ENCODE results near the gene TRO.

The TRO gene, protein sequence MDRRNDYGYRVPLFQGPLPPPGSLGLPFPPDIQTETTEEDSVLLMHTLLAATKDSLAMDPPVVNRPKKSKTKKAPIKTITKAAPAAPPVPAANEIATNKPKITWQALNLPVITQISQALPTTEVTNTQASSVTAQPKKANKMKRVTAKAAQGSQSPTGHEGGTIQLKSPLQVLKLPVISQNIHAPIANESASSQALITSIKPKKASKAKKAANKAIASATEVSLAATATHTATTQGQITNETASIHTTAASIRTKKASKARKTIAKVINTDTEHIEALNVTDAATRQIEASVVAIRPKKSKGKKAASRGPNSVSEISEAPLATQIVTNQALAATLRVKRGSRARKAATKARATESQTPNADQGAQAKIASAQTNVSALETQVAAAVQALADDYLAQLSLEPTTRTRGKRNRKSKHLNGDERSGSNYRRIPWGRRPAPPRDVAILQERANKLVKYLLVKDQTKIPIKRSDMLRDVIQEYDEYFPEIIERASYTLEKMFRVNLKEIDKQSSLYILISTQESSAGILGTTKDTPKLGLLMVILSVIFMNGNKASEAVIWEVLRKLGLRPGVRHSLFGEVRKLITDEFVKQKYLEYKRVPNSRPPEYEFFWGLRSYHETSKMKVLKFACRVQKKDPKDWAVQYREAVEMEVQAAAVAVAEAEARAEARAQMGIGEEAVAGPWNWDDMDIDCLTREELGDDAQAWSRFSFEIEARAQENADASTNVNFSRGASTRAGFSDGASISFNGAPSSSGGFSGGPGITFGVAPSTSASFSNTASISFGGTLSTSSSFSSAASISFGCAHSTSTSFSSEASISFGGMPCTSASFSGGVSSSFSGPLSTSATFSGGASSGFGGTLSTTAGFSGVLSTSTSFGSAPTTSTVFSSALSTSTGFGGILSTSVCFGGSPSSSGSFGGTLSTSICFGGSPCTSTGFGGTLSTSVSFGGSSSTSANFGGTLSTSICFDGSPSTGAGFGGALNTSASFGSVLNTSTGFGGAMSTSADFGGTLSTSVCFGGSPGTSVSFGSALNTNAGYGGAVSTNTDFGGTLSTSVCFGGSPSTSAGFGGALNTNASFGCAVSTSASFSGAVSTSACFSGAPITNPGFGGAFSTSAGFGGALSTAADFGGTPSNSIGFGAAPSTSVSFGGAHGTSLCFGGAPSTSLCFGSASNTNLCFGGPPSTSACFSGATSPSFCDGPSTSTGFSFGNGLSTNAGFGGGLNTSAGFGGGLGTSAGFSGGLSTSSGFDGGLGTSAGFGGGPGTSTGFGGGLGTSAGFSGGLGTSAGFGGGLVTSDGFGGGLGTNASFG (N-terminal part only)

GRCh38 chrX:54920610-54921426 is at the start of gene TRO:
Gene TRO, plus strand, starts transcription at chrX:54920824. Its CDS starts 1,423 bp downstream, at chrX:54922247.
- no peak for DNase-seq (ENCODE audit: low read depth)

DNA sequence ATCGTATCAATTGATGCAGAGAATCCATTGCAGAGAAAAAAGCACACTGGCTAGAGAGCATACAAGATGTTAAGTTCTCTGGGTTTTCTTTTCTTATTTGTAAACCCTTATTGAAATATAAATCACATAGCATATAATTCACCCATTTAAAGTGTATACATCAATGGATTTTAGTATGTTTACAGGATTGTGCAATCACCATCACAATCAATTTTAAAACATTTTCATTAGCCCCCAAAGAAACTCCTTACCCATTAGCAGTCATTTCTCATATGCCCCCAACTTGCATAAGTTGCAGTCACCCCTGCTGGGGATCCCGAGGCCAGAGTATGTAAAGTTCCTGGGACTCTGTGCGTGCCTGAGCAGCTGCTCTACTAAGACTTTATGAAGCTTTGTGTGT is 34.9 kb upstream of the TRO start:
- no peak for DNase-seq (ENCODE audit: low read depth)

DNA sequence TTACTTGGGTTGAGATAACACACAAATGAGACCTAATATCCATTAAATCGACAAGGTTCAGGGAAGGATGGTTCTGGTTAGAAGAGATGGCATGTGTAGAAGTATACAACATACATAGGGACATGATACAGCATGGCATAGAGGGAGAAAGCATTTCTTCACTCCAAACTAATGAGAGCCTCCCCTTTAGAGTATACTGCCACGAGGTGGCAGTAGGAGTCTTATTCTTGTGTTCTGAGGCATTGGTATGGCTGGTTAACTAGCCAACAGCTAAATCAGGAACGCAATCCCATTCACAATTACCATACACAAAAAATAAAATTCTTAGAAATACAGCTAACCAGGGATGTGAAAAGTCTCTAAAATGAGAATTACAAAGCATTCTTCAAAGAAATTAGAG is 29.1 kb upstream of the TRO start:
- peak; percentile 4 for DNase-seq (ENCODE audit: low read depth)

DNA sequence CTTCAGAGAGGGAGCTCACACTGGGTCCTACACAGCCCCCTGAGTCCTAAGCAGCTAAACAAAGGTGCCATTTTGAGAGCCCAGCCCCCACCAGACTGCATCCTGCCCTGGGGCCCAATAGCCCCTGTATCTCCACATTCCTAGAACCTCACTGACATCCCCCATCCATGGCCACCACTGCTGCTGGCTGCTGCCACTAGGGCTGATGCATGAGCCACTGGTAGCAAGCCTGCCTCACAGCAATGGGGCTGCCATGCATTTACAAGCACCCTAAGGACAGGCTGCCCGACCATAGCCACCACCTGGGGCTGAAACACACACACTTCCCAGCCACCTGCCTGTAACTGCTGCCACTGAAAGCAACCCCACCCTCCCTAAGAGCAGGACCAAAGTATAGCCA is 26.5 kb upstream of the TRO start:
- DNase-seq (ENCODE audit: low read depth) = no peak

GRCh38 chrX:54909941-54910340 is 10.7 kb upstream of the TRO start:
- DNase-seq (ENCODE audit: low read depth) = no peak

- peak; percentile 72 for DNase-seq (ENCODE audit: low read depth)
These were observed 900 bp downstream of the TRO start for GRCh38 chrX:54921427-54922021.

GRCh38 chrX:54922547-54922946 is 1.9 kb downstream of the TRO start:
- no peak for DNase-seq (ENCODE audit: low read depth)

GRCh38 chrX:54923376-54923775 is 2.8 kb downstream of the TRO start:
- no peak for DNase-seq (ENCODE audit: low read depth)

DNA sequence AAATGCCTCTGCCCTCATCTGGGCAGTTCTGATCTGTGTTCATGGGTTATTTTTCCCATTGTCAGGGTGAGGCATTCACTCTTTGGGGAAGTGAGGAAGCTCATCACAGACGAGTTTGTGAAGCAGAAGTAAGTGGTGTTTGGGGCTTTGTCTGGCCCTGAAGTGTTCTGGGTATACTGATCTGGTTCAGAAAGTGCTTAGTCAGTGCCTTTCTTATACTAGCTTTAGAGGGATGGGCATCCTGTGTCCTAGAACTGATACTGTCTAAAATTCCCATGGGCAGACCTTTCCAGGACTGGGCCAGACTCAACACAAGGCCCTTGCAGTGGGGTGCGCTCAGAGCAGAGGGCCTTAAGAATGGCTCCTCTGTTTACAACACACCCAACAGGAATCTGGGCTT is 6.4 kb downstream of the TRO start:
- DNase-seq (ENCODE audit: low read depth) = no peak

GRCh38 chrX:54928876-54929275 is 8.3 kb downstream of the TRO start:
- DNase-seq (ENCODE audit: low read depth) = no peak

DNA sequence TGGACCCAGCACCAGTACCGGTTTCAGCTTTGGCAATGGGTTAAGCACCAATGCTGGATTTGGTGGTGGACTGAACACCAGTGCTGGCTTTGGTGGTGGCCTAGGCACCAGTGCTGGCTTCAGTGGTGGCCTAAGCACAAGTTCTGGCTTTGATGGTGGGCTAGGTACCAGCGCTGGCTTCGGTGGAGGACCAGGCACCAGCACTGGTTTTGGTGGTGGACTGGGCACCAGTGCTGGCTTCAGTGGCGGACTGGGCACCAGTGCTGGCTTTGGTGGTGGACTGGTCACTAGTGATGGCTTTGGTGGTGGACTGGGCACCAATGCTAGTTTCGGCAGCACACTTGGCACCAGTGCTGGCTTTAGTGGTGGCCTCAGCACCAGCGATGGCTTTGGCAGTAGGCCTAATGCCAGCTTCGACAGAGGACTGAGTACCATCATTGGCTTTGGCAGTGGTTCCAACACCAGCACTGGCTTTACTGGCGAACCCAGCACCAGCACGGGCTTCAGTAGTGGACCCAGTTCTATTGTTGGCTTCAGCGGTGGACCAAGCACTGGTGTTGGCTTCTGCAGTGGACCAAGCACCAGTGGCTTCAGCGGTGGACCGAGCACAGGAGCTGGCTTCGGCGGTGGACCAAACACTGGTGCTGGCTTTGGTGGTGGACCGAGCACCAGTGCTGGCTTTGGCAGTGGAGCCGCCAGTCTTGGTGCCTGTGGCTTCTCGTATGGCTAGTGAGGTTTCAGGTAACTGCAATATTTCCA is 9.8 kb downstream of the TRO start:
- no peak for DNase-seq (ENCODE audit: low read depth)

DNA sequence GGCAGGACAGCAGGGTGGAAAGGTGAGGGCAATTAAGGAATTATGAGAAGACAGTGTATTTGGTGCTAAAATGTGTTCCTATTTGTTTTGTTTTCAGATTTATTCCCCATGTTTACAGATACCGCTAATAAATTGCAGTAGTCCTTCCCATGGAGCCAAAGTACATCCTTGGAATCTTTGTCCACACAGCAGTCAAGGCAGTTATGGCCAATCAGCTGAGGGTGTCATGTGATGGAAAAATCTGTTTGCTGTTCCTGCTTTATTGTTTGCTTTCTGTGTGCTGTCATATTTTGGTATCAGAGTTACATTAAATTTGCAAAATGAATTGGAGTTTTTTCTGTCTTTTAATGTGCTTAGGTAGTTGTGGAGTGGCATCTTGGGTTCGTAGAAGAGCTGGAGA is 10.5 kb downstream of the TRO start:
- DNase-seq (ENCODE audit: low read depth) = no peak

DNA sequence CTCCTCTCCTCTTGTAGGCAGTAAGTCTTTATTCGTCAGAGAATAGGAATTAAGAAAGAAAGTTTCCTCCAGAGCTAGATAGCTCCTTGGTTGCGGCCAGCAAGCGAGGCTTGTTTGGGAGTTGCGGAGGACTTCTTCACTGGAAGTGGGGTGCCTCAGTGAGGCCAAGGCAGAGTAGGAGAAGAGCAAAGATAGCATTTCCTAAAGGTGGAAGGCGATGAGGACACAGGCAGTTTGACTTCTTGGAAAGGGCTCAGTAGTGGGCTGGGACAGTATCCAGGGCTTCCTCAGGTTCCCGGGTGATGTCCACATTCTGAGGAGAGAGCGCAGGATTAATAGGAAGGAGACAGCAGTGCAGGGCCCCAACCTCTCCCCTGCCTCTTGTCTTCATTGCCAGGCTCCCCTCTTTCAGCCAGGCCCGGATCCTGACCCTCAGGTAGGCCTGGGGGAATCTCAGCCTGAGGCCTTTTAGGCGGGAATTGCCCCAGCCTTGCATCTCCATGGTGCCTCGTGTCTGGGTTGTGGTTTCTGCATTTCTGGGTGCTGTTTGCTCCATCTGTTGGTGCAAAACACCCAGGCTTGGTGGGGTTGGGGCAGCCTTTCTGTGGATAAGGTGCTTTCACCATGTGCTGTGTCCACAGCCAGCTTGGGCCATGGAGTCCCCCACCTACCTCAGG is 12.7 kb downstream of the TRO start:
- DNase-seq (ENCODE audit: low read depth) = no peak

- DNase-seq (ENCODE audit: low read depth) = no peak
These were observed 13.4 kb downstream of the TRO start for GRCh38 chrX:54934058-54934457.

- no peak for DNase-seq (ENCODE audit: low read depth)
These were observed 14.3 kb downstream of the TRO start for GRCh38 chrX:54934890-54935289.

DNA sequence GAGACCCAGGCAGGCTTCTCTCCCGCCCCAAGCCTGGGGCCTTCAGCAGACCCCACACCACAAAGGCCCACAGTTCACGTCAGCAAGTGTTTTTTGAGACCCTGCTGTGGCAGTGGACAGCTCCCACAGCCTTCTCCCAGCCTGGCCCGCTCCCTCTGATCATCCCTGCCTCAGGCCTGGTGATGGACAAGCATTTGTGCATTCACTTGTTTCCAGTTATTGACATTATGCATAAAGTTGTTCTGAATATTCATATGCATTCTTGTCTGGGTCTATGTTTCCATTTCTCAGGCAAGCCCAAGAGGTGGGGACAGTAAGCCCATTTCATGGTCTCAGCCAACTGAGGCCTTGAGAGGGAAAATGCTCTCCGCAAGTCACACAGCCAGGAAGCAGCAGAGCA is 14.7 kb downstream of the TRO start:
- DNase-seq (ENCODE audit: low read depth) = no peak

DNA sequence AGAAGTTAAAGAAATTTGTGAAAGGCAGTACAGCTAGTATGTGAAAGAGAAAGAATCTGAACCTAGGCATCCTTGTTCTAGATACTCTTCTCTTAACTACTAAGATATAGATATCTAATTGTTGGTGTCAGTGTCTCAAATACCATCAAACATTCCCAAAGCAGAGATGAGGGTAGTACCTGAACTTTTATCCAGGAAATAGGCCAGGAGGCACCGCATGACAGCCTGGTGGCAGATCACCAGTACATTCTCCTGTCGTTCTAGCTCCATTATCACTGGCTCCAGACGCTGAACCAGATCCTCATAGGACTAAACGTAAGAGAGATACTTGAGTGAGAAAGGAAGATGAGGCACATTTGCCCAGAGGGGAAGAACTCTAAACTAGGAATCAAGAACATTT is 16.8 kb downstream of the TRO start:
- DNase-seq (ENCODE audit: low read depth) = no peak

GRCh38 chrX:54944816-54945215 is 24.2 kb downstream of the TRO start:
- DNase-seq (ENCODE audit: low read depth) = no peak

GRCh38 chrX:54945224-54945623 is 24.6 kb downstream of the TRO start:
- no peak for DNase-seq (ENCODE audit: low read depth)

Measured in fibroblast of the conjunctiva (primary cell).